ENCODE results near the gene DAP3.

DNA sequence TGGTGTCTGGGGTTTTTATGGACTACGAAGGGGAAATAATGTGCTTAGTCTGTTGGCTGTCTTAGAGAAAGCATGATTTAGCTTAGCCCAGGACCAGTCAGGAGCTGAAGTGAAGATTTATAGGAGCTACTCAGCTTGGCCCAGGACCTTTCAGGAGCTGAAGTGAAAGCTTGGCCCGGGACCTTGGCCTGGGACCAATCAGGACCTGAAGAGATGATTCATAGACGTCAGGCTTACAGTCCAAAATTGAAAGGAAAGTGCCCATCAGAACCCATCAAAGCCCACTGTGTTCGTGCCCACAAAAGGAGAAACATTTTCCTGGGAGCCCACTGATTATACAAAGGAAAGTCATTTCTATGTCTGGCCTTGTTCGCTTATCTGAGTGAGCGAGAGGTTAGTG is 43.2 kb upstream of the DAP3 start:
- TF ChIP-seq POLR2A (IDR thresholded peaks at IDR 0.05; ENCODE audit: low read length) (no peak), GATA1 (IDR thresholded peaks at IDR 0.05; ENCODE audit: low read depth, low read length) (no peak)

Measured in erythroblast (primary cell).